Smooth muscle cell (in vitro differentiated cells): ENCODE data around the gene TRIM67. TPM values are rescaled to one million over a fixed set of nuclear protein-coding genes. Genes with fewer than 3 reads are reported as not detected.

ENCODE experiments used
- DNase-seq: peaks from one replicate; lab custom pipeline; 2025; ENCODE audit not compliant: unreplicated experiment; lab: John Stamatoyannopoulos, UW
- H2AFZ ChIP-seq: fragments of 200-600 bp; sonication (generic); 2 replicates; pipeline ENCODE4 v1.6.0; 2016; ENCODE audit warnings: antibody characterized with exemption, low read depth, mild to moderate bottlenecking
- H3F3A ChIP-seq: fragments of 200-600 bp; sonication (generic); 2 replicates; pipeline ENCODE4 v1.6.0; 2017; ENCODE audit warnings: antibody characterized with exemption, low read depth
- H3K27ac ChIP-seq: fragments of 200-600 bp; sonication (generic); 2 replicates; pipeline ENCODE4 v1.5.1; 2016; ENCODE audit warnings: low read depth, mild to moderate bottlenecking
- H3K27me3 ChIP-seq: fragments of 200-600 bp; sonication (generic); 2 replicates; pipeline ENCODE4 v1.6.1; 2016; ENCODE audit warnings: low read depth, mild to moderate bottlenecking
- H3K36me3 ChIP-seq: fragments of 200-600 bp; sonication (generic); 2 replicates; pipeline ENCODE4 v1.5.1; 2016; ENCODE audit warnings: low read depth
- H3K4me1 ChIP-seq: fragments of 200-600 bp; sonication (generic); 2 replicates; pipeline ENCODE4 v1.5.1; 2016; ENCODE audit warnings: low read depth
- H3K4me2 ChIP-seq: fragments of 200-600 bp; sonication (generic); 2 replicates; pipeline ENCODE4 v1.6.0; 2016; ENCODE audit warnings: mild to moderate bottlenecking
- H3K4me3 ChIP-seq: fragments of 200-600 bp; sonication (generic); 2 replicates; pipeline ENCODE4 v1.5.1; 2016; ENCODE audit warnings: mild to moderate bottlenecking
- H3K79me2 ChIP-seq: fragments of 200-600 bp; sonication (generic); 2 replicates; pipeline ENCODE4 v1.6.0; 2016; ENCODE audit warnings: low read depth, mild to moderate bottlenecking
- H3K9ac ChIP-seq: fragments of 200-600 bp; sonication (generic); 2 replicates; pipeline ENCODE4 v1.6.0; 2016; ENCODE audit warnings: low read depth
- H3K9me3 ChIP-seq: fragments of 200-600 bp; sonication (generic); replicated peaks from 2 replicates; pipeline ENCODE4 v1.5.1; 2016; ENCODE audit warnings: low read depth
- H4K20me1 ChIP-seq: fragments of 200-600 bp; sonication (generic); 2 replicates; pipeline ENCODE4 v1.6.0; 2016; ENCODE audit warnings: low read depth
- CTCF ChIP-seq: fragments of 200-600 bp; sonication (generic); IDR thresholded peaks from 2 replicates; pipeline ENCODE4 v1.5.1; 2017; ENCODE audit warnings: borderline replicate concordance, mild to moderate bottlenecking, antibody characterized with exemption; ENCODE audit not compliant: insufficient read depth, poor library complexity, severe bottlenecking
- WGBS: methylation state at CpG from one replicate; pipeline ENCODE4 v1.1.7; 2016; ENCODE audit warnings: low lambda C conversion rate; 5-methylcytosine and 5-hydroxymethylcytosine counted together
- polyA plus RNA-seq: library from polyadenylated mRNA; unstranded; fragments of >200 nt; fragmentation: Nextera tagmentation; extraction: Ambion mirVana; gene quantifications from 2 replicates; pipeline ENCODE4 v1.2.1, GENCODE V29; 2016
- total RNA-seq: library from RNA; depleted of rRNA; stranded (reverse); fragments of >200 nt; gene quantifications from 2 replicates; pipeline ENCODE4 v1.2.3, GENCODE V29; 2014

The TRIM67 gene
- total and polyA plus RNA-seq, 2 experiments from 2014 or later = 0.04 to 0.25 TPM

GRCh38 chr1:231248778-231249177 is 86.9 kb downstream of the TRIM67 start:
- Histone ChIP-seq H3K9ac (no peak overlapping the region), H3K4me3 (no peak overlapping the region), H3K4me2 (no peak overlapping the region), H3F3A (no peaks in the 10 kb centered on the region), H3K36me3 (peaks cover 12% of the 10 kb centered on the region), H4K20me1 (peaks cover 63% of the 10 kb centered on the region), H3K27me3 (no peaks in the 10 kb centered on the region), H3K27ac (no peak overlapping the region), H3K4me1 (no peaks in the 10 kb centered on the region), H2AFZ (no peak overlapping the region), H3K9me3 (no peaks in the 10 kb centered on the region), H3K79me2 (peaks cover 50% of the 10 kb centered on the region)
- no peak for TF ChIP-seq CTCF
- WGBS = 97% methylated on average over 1 of the region's 1 CpG
- no peak for DNase-seq

DNA sequence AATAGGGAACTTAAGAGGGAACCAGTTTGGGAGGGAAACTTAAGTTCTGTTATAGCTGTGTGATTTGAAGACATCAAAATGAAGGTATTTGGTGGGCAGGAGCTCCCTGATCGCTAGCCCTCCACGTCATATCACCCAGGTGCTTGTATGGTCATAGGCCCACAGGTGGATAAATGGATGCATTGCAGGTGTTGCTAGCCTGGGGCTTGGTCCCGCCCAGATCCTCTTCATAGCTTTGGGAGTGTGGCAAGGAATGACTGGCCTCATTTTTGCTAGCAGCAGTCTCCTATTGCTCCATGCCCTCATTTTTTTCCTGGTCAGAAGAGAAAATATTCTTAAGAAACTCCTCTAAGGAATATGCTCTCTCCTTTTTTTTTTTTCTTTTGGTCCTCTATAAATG is 90.5 kb downstream of the TRIM67 start:
- Histone ChIP-seq H3K27ac (no peak overlapping the region), H3K27me3 (no peaks in the 10 kb centered on the region), H3K79me2 (peaks cover 18% of the 10 kb centered on the region), H3F3A (no peaks in the 10 kb centered on the region), H3K9me3 (no peaks in the 10 kb centered on the region), H3K36me3 (peaks cover 19% of the 10 kb centered on the region), H3K4me3 (no peak overlapping the region), H2AFZ (no peak overlapping the region), H3K4me1 (no peaks in the 10 kb centered on the region), H3K4me2 (no peak overlapping the region), H4K20me1 (peaks cover 30% of the 10 kb centered on the region), H3K9ac (no peak overlapping the region)
- no peak for TF ChIP-seq CTCF
- no peak for DNase-seq
- WGBS = 95% methylated on average over 3 of the region's 3 CpGs

- no peak overlapping the region for H3K4me3 ChIP-seq
- H2AFZ ChIP-seq = no peak overlapping the region
- H3K27ac ChIP-seq = no peak overlapping the region
- no peak overlapping the region for H3K9ac ChIP-seq
- no peak for DNase-seq
- no peaks in the 10 kb centered on the region for H4K20me1 ChIP-seq
- H3K36me3 ChIP-seq = peaks cover 55% of the 10 kb centered on the region
- no peaks in the 10 kb centered on the region for H3K27me3 ChIP-seq
- 90% methylated on average over 4 of the region's 4 CpGs for WGBS
- no peak overlapping the region for H3K4me2 ChIP-seq
- H3K4me1 ChIP-seq = no peaks in the 10 kb centered on the region
- H3K79me2 ChIP-seq = no peaks in the 10 kb centered on the region
- H3K9me3 ChIP-seq = peaks cover 21% of the 10 kb centered on the region
- no peaks in the 10 kb centered on the region for H3F3A ChIP-seq
- TF ChIP-seq CTCF = no peak
Measured at GRCh38 chr1:231260351-231260750, 98.5 kb downstream of the TRIM67 start.

DNA sequence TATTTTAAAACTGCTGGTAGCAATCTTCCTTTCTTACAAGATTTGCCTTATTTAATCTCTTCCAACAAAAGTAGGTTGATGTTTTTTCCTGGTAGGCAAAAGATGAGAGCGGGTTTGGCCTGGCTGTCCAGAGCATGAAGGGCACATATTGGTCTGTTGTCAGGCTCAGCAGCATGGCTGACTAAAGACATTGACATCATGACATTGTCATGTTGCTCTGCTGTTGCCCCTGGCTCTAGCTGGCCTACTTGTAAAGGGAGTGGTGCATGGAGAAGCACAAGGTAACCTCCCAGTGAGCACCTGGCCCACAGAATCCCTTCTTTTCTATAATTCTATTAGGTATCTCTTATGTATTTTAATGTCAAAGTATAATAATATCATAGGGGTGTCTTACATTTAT is 102.8 kb downstream of the TRIM67 start:
- no peaks in the 10 kb centered on the region for H3K4me1 ChIP-seq

More for the DNA sequence above, 102.8 kb downstream of the TRIM67 start:
- H3K4me3 ChIP-seq = no peak overlapping the region
- 97% methylated on average over 1 of the region's 1 CpG for WGBS
- DNase-seq = no peak
- H3K9ac ChIP-seq = no peak overlapping the region
- no peaks in the 10 kb centered on the region for H3K27me3 ChIP-seq
- no peak for TF ChIP-seq CTCF
- H3K27ac ChIP-seq = no peak overlapping the region
- no peaks in the 10 kb centered on the region for H3K79me2 ChIP-seq
- peaks cover 7% of the 10 kb centered on the region for H4K20me1 ChIP-seq
- peaks cover 51% of the 10 kb centered on the region for H3K36me3 ChIP-seq
- H3K4me2 ChIP-seq = no peak overlapping the region
- peaks cover 4% of the 10 kb centered on the region for H3K9me3 ChIP-seq
- no peaks in the 10 kb centered on the region for H3F3A ChIP-seq
- H2AFZ ChIP-seq = no peak overlapping the region
